Activated B cell treated with CpG ODN at 0.5 μM for 24 hours (primary cell): Measurements from ENCODE around the gene TEKTIP1. TPM values are rescaled to one million over a fixed set of nuclear protein-coding genes. Genes with fewer than 3 reads are reported as not detected.

ENCODE experiments used
- ATAC-seq: fragments of 200-7000 bp; cut with Tn5 transposase; one replicate; pipeline ENCODE4 v1.10.0; 2021; ENCODE audit warnings: low read depth, mild to moderate bottlenecking, moderate library complexity
- CTCF ChIA-PET: fragments of 350-600 bp; sonication (Branson Sonifier 250); formaldehyde crosslinking; loops from one replicate; lab custom pipeline; 2021; ENCODE audit warnings: antibody characterized with exemption; lab: Charles Lee
- POLR2A ChIA-PET: fragments of 350-600 bp; sonication (Branson Sonifier 250); formaldehyde crosslinking; loops from one replicate; lab custom pipeline; 2021; ENCODE audit warnings: antibody characterized with exemption; lab: Charles Lee
- DNase-seq: peaks from one replicate; pipeline ENCODE4 v3.0.0; 2022
- H3K27ac Mint-ChIP-seq: one replicate; pipeline ENCODE4 v1.8.0; 2020; ENCODE audit warnings: mixed read lengths
- H3K27me3 Mint-ChIP-seq: one replicate; pipeline ENCODE4 v1.8.0; 2021; ENCODE audit warnings: mixed read lengths
- H3K36me3 Mint-ChIP-seq: one replicate; pipeline ENCODE4 v1.8.0; 2021; ENCODE audit warnings: low read depth, mixed read lengths
- H3K4me1 Mint-ChIP-seq: one replicate; pipeline ENCODE4 v1.8.0; 2021; ENCODE audit warnings: mixed read lengths
- H3K4me3 Mint-ChIP-seq: one replicate; pipeline ENCODE4 v1.8.0; 2020; ENCODE audit warnings: mild to moderate bottlenecking, mixed read lengths
- H3K9me3 Mint-ChIP-seq: one replicate; pipeline ENCODE4 v1.8.0; 2020; ENCODE audit warnings: mixed read lengths
- CTCF ChIP-seq: fragments of 200-600 bp; IDR thresholded peaks from one replicate; pipeline ENCODE4 v1.8.0; 2022; ENCODE audit warnings: antibody characterized with exemption, mild to moderate bottlenecking
- intact Hi-C: fragments of 100-400 bp; cut with micrococcal nuclease; formaldehyde crosslinking; loops from one replicate; pipeline ENCODE4 v1.15.1; 2024
- total RNA-seq: library from RNA; stranded (reverse); gene quantifications from 2 replicates; pipeline ENCODE4 v1.2.3, GENCODE V29; 2022

The TEKTIP1 gene
- total RNA-seq, 1 donor from 2014 or later, result 7.1 TPM

GRCh38 chr19:3586127-3586626, 47.2 kb downstream of the TEKTIP1 start:
- intact Hi-C loops, result loop anchor here (1.0 kb wide), 2 partner anchors 32 to 120 kb away; no protein-coding TSS in a partner anchor
- Mint-ChIP-seq H3K9me3 (no peaks in the 10 kb centered on the region), H3K36me3 (no peaks in the 10 kb centered on the region), H3K27ac (no peak overlapping the region), H3K27me3 (peaks cover 2% of the 10 kb centered on the region), H3K4me1 (no peaks in the 10 kb centered on the region), H3K4me3 (peak overlapping the region; percentile 48)
- ATAC-seq, result peak; percentile 45
- CTCF ChIA-PET, result interaction anchor here (1.1 to 3.1 kb wide), 3 partner anchors 33 to 121 kb away, joined by 3 to 15 read pairs (median 5); no protein-coding TSS in a partner anchor
- peak; percentile 46 for DNase-seq
- POLR2A ChIA-PET, result interaction anchor here (0.7 kb wide), 1 partner anchor 28 kb away, joined by 3 read pairs; no protein-coding TSS in a partner anchor
- peak; percentile 45 for TF ChIP-seq CTCF

- H3K4me1 Mint-ChIP-seq, result no peaks in the 10 kb centered on the region
- DNase-seq (no peak), ATAC-seq (no peak)
- no peak overlapping the region for H3K27ac Mint-ChIP-seq
- peaks cover 2% of the 10 kb centered on the region for H3K27me3 Mint-ChIP-seq
- H3K4me3 Mint-ChIP-seq, result no peak overlapping the region
- POLR2A ChIA-PET, result interaction anchor here (0.7 kb wide), 1 partner anchor 29 kb away, joined by 3 read pairs; no protein-coding TSS in a partner anchor
- no peak for TF ChIP-seq CTCF
- no peaks in the 10 kb centered on the region for H3K9me3 Mint-ChIP-seq
- intact Hi-C loops, result loop anchor here (1.0 kb wide), 2 partner anchors 31 to 119 kb away; no protein-coding TSS in a partner anchor
- H3K36me3 Mint-ChIP-seq, result no peaks in the 10 kb centered on the region
- CTCF ChIA-PET, result interaction anchor here (3.1 kb wide), 1 partner anchor 41 kb away, joined by 15 read pairs; no protein-coding TSS in a partner anchor
Observed at GRCh38 chr19:3586707-3587346, 47.9 kb downstream of the TEKTIP1 start.

- Mint-ChIP-seq H3K36me3 (no peaks in the 10 kb centered on the region), H3K4me1 (no peaks in the 10 kb centered on the region), H3K9me3 (no peaks in the 10 kb centered on the region), H3K27me3 (no peaks in the 10 kb centered on the region), H3K27ac (no peak overlapping the region), H3K4me3 (no peak overlapping the region)
- ATAC-seq (no peak), DNase-seq (no peak)
- ChIA-PET POLR2A (no interaction called here), CTCF (no interaction called here)
- intact Hi-C loops, result no loop called here
- no peak for TF ChIP-seq CTCF
Observed at GRCh38 chr19:3589439-3589838, 50.5 kb downstream of the TEKTIP1 start.

GRCh38 chr19:3589949-3590348, 51.0 kb downstream of the TEKTIP1 start:
- intact Hi-C loops, result no loop called here
- Mint-ChIP-seq H3K4me1 (no peaks in the 10 kb centered on the region), H3K9me3 (no peaks in the 10 kb centered on the region), H3K36me3 (no peaks in the 10 kb centered on the region), H3K27me3 (no peaks in the 10 kb centered on the region), H3K27ac (no peak overlapping the region), H3K4me3 (no peak overlapping the region)
- POLR2A ChIA-PET, result interaction anchor here (1.2 kb wide), 1 partner anchor 15 kb away, joined by 3 read pairs; no protein-coding TSS in a partner anchor
- ATAC-seq (no peak), DNase-seq (no peak)
- no peak for TF ChIP-seq CTCF
- CTCF ChIA-PET, result no interaction called here

GRCh38 chr19:3590991-3591659, 52.2 kb downstream of the TEKTIP1 start:
- POLR2A ChIA-PET, result interaction anchor here (0.9 to 1.2 kb wide), 2 partner anchors 14 to 34 kb away, joined by 3 read pairs; no protein-coding TSS in a partner anchor
- intact Hi-C loops, result no loop called here
- no peak for ATAC-seq
- Mint-ChIP-seq H3K4me3 (no peak overlapping the region), H3K27me3 (no peaks in the 10 kb centered on the region), H3K36me3 (no peaks in the 10 kb centered on the region), H3K27ac (no peak overlapping the region), H3K9me3 (no peaks in the 10 kb centered on the region), H3K4me1 (no peaks in the 10 kb centered on the region)
- no peak for DNase-seq
- no peak for TF ChIP-seq CTCF
- CTCF ChIA-PET, result interaction anchor here (1.3 to 1.5 kb wide), 2 partner anchors 16 to 127 kb away, joined by 3 read pairs; partner anchors contain the start of gene TBXA2R
